ENCODE results near the gene CCR4.

- TF ChIP-seq POLR2A (IDR thresholded peaks at IDR 0.05; ENCODE audit: borderline replicate concordance, extremely low read depth, insufficient read depth, insufficient read length), result no peak
- no peak for TF ChIP-seq EGR1 (IDR thresholded peaks at IDR 0.05; ENCODE audit: low read depth)
- no peak for TF ChIP-seq POLR2AphosphoS5 (IDR thresholded peaks at IDR 0.05; ENCODE audit: low read depth, low read length)
- TF ChIP-seq EZH2phosphoT487 (IDR thresholded peaks at IDR 0.05; ENCODE audit: borderline replicate concordance), result no peak
- TF ChIP-seq, protein P1, sequence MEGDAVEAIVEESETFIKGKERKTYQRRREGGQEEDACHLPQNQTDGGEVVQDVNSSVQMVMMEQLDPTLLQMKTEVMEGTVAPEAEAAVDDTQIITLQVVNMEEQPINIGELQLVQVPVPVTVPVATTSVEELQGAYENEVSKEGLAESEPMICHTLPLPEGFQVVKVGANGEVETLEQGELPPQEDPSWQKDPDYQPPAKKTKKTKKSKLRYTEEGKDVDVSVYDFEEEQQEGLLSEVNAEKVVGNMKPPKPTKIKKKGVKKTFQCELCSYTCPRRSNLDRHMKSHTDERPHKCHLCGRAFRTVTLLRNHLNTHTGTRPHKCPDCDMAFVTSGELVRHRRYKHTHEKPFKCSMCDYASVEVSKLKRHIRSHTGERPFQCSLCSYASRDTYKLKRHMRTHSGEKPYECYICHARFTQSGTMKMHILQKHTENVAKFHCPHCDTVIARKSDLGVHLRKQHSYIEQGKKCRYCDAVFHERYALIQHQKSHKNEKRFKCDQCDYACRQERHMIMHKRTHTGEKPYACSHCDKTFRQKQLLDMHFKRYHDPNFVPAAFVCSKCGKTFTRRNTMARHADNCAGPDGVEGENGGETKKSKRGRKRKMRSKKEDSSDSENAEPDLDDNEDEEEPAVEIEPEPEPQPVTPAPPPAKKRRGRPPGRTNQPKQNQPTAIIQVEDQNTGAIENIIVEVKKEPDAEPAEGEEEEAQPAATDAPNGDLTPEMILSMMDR (IDR thresholded peaks at IDR 0.05 in 2 of 3, conservative IDR thresholded peaks at IDR 0.05 in 1 of 3; ENCODE audit: borderline replicate concordance in 1 of 3, insufficient read depth in 1 of 3, low read depth in 2 of 3, low read length in 2 of 3), result no peak
- no peak for TF ChIP-seq CBX3 (IDR thresholded peaks at IDR 0.05; ENCODE audit: low read depth)
- no peak for TF ChIP-seq ELF1 (IDR thresholded peaks at IDR 0.05; ENCODE audit: borderline replicate concordance, low read depth)
- no peak for TF ChIP-seq SRF (IDR thresholded peaks at IDR 0.05; ENCODE audit: low read depth)
- no peak for TF ChIP-seq EZH2 (IDR thresholded peaks at IDR 0.05)
- no peak for TF ChIP-seq ZNF274 (IDR thresholded peaks at IDR 0.05; ENCODE audit: low read depth, low read length)
- TF ChIP-seq SIN3A (IDR thresholded peaks at IDR 0.05; ENCODE audit: low read depth), result no peak
- TF ChIP-seq SP1 (IDR thresholded peaks at IDR 0.05; ENCODE audit: low read depth), result no peak
- TF ChIP-seq MAX (IDR thresholded peaks at IDR 0.05), result no peak
Measured at GRCh38 chr3:32946973-32947788, 4.3 kb upstream of the CCR4 start.

Data from HCT116 (cell line).